Measurements from ENCODE around the gene SNX8. TPM values are rescaled to one million over a fixed set of nuclear protein-coding genes. Genes with fewer than 3 reads are reported as not detected.
"Not testable (repeated sequence)": the region's sequence is repeated elsewhere in the genome, so short reads cannot be mapped to it uniquely, and the experiment has no call there.

The SNX8 gene
- total RNA-seq, 1 donor from 2014 or later = 25.9 TPM

DNA sequence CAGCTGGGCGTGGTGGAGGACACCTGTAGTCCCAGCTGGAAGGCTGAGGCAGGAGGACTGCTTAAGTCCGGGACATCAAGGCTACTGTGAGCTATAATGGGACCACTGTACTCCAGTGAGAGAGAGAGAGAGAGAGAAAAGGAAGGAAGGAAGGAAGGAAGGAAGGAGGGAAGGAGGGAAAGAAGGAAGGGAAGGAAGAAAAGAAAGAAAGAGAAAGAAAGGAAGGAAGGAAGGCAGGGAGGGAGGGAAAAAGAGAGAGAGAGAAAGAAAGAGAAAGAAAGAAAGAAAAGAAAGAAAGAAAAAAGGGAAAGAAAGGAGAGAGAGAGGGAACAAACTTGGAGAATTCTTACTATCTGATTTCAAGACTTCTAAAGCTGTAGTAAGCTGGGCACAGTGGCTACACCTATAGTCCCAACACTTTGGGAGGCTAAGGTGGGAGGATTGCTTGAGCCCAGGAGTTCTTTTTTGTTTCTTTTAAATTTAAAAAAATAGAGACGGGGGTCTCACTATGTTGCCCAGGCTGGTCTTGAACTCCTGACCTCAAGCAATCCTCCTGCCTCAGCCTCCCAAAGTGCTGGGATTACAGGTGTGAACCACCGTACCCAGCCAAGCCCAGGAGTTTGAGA, 18.5 kb upstream of the SNX8 start:
- intact Hi-C loops (cut with DNase I); DNase-seq (ENCODE audit: low spot score); ATAC-seq: not testable (repeated sequence)

- intact Hi-C loops (cut with DNase I) = no loop called here
- ATAC-seq = no peak
- no peak for DNase-seq (ENCODE audit: low spot score)
Observed at GRCh38 chr7:2331707-2332106, 17.5 kb upstream of the SNX8 start.

- DNase-seq (ENCODE audit: low spot score) (no peak), ATAC-seq (no peak)
- intact Hi-C loops (cut with DNase I) = no loop called here
Observed at GRCh38 chr7:2330493-2330892, 16.3 kb upstream of the SNX8 start.

- intact Hi-C loops (cut with DNase I) = no loop called here
- no peak for DNase-seq (ENCODE audit: low spot score)
- ATAC-seq = peak; percentile 39
Observed at GRCh38 chr7:2326951-2327350, 12.7 kb upstream of the SNX8 start.

DNA sequence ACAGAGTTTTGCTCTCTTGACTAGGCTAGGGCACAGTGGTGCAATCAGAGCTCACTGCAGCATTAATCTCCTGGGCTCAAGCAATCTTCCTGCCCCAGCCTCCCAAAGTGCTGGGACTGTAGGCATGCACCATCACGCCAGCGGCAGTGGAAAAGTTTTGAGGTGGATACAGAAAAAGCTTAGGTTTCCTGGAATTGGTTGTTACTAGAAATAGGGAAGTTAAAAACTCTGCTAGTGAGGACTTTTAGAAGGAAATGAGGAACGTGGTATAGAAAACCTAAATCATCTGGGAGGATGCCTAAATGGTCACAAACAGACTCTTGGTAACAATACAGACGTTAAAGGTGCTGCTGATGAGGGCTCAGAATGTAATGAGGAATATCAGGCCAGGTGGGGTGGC, 10.9 kb upstream of the SNX8 start:
- intact Hi-C loops (cut with DNase I) = no loop called here
- DNase-seq (ENCODE audit: low spot score) (no peak), ATAC-seq (no peak)

DNA sequence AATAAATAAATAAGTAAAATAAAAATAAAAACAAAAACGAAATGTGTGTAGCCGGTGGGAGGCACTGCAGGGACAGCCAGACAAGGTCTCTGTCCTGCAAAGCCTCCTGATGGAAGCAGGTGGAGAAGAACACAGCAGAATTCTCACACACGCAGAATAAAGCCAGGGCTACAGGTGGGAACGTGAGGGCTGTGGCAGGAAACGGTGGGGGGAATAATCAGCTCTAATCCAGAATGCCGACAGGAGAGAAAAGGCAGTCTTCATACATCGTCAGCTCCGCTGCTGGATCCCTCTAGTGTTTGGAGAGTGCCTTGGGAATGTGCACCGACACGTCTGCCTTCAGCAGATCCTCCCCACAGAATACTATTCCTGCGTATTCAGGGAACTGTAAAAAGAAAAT, 6.8 kb upstream of the SNX8 start:
- intact Hi-C loops (cut with DNase I) = no loop called here
- no peak for ATAC-seq

DNA sequence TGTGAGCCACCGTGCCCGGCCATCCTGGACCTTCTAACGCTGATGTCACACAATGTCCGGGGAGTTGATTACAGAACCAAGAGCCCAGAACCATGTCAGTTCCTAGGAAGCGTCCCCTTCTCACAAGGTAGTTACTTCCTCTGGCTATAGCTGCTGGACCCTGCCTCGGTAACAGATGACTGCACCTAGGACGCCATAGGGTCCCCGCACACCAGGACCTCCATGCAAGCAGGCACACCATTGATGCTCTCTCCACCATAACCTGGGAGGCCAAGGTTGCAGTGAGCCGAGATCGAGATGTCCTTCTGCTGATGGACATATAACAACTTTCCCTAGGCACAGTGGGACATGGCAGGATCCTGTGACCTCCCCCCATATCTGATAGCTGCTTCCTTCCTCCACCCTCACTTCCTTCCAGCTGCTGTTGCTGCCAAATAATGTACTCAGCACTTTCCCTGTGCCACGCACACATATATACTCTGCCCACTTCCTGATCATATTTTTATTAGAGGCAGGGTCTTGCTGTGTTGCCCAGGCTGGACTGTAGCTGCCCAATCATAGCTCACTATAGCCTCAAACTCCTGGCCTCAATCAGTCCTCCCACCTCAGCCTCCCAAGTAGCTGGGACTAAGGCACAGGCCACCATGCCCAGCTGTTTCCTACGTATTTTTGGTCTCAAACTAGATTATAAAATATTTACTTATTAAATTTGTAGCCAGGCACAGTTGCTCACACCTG, 3.5 kb upstream of the SNX8 start:
- intact Hi-C loops (cut with DNase I) = no loop called here
- ATAC-seq = no peak
- DNase-seq (ENCODE audit: low spot score) = no peak

More for the DNA sequence above, 6.8 kb upstream of the SNX8 start:
- DNase-seq (ENCODE audit: low spot score) = no peak

- DNase-seq (ENCODE audit: low spot score) = no peak
- intact Hi-C loops (cut with DNase I) = no loop called here
Observed at GRCh38 chr7:2316578-2316977, 2.3 kb upstream of the SNX8 start.

GRCh38 chr7:2315787-2316186, 1.5 kb upstream of the SNX8 start:
- ATAC-seq (no peak), DNase-seq (ENCODE audit: low spot score) (no peak)
- intact Hi-C loops (cut with DNase I) = no loop called here

More at GRCh38 chr7:2316578-2316977, 2.3 kb upstream of the SNX8 start:
- no peak for ATAC-seq

- DNase-seq (ENCODE audit: low spot score); intact Hi-C loops (cut with DNase I); ATAC-seq: not testable (repeated sequence)
Observed at GRCh38 chr7:2314956-2315530, 802 bp upstream of the SNX8 start.

GRCh38 chr7:2313450-2314208, 612 bp downstream of the SNX8 start:
- ATAC-seq (peak; percentile 7), DNase-seq (ENCODE audit: low spot score) (peak; percentile 74)
- intact Hi-C loops (cut with DNase I) = no loop called here

- ATAC-seq (no peak), DNase-seq (ENCODE audit: low spot score) (no peak)
- intact Hi-C loops (cut with DNase I) = no loop called here
Observed at GRCh38 chr7:2312267-2312929, 1.8 kb downstream of the SNX8 start.

DNA sequence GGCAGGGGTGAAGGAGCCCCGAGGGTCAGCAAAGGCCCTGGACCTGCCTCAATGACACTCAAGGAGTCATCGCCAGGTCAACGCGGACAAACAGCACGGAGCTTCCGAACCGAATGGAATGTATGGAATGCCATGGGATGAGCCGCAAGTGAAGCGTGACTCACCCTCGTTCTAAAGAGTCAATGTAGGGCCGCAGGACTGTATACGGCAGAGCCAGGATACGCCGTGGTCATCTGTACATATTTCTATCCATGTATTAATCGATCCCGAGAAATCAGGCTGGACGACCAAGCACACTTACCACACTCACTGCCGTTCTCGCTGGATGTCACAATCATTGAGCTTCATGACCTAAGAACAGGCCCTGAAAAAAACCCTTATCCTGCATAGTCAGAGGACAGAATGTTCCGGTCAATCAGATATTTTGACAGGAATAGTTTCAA, 4.3 kb downstream of the SNX8 start:
- no peak for ATAC-seq
- intact Hi-C loops (cut with DNase I) = no loop called here
- DNase-seq (ENCODE audit: low spot score) = no peak

- DNase-seq (ENCODE audit: low spot score) = no peak
- no peak for ATAC-seq
- intact Hi-C loops (cut with DNase I) = no loop called here
Observed at GRCh38 chr7:2307690-2308107, 6.5 kb downstream of the SNX8 start.

- no peak for DNase-seq (ENCODE audit: low spot score)
- no peak for ATAC-seq
- intact Hi-C loops (cut with DNase I) = no loop called here
Observed at GRCh38 chr7:2306688-2307087, 7.6 kb downstream of the SNX8 start.

- DNase-seq (ENCODE audit: low spot score); ATAC-seq; intact Hi-C loops (cut with DNase I): not testable (repeated sequence)
Observed at GRCh38 chr7:2305258-2305657, 9.0 kb downstream of the SNX8 start.

DNA sequence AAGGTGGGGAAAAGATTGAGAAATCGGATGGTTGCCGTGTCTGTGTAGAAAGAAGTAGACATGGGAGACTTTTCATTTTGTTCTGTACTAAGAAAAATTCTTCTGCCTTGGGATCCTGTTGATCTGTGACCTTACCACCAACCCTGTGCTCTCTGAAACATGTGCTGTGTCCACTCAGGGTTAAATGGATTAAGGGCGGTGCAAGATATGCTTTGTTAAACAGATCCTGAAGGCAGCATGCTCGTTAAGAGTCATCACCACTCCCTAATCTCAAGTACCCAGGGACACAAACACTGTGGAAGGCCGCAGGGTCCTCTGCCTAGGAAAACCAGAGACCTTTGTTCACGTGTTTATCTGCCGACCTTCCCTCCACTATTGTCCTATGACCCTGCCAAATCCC, 10.7 kb downstream of the SNX8 start:
- DNase-seq (ENCODE audit: low spot score); intact Hi-C loops (cut with DNase I); ATAC-seq: not testable (repeated sequence)

DNA sequence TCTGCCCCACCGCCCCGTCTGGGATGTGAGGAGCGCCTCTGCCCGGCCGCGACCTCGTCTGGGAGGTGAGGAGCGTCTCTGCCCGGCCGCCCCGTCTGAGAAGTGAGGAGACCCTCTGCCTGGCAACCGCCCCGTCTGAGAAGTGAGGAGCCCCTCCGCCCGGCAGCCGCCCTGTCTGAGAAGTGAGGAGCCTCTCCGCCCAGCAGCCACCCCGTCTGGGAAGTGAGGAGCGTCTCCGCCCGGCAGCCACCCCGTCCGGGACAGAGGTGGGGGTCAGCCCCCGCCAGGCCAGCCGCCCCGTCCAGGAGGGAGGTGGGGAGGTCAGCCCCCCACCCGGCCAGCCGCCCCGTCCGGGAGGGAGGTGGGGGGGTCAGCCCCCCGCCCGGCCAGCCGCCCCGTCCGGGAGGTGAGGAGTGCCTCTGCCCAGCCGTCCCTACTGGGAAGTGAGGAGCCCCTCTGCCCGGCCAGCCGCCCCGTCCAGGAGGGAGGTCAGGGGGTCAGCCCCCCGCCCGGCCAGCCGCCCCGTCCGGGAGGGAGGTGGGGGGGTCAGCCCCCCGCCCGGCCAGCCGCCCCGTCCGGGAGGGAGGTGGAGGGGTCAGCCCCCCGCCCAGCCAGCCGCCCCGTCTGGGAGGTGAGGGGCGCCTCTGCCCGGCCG, 11.4 kb downstream of the SNX8 start:
- ATAC-seq; DNase-seq (ENCODE audit: low spot score); intact Hi-C loops (cut with DNase I): not testable (repeated sequence)

DNA sequence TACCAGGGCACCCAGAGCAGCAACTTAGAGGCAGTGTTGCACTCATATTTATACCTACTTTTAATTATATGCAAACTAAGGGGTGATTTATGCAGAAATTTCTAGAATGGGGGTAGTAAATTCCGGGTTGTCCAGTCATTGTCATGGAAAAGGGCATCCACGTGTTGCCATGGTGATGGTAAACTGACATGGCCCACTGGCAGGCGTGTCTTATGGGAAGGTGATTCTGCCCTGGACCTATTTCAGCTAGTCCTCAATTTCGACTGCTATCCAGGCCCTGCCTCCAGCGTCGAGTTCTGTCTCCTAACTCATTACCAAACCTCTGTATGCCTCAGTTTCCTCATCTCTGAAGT, 12.8 kb downstream of the SNX8 start:
- intact Hi-C loops (cut with DNase I) = no loop called here
- ATAC-seq (no peak), DNase-seq (ENCODE audit: low spot score) (no peak)
